Osteocyte (in vitro differentiated cells): ENCODE data around the gene CRTAP. TPM values are rescaled to one million over a fixed set of nuclear protein-coding genes. Genes with fewer than 3 reads are reported as not detected.

Experiments
- DNase-seq: peaks from one replicate; pipeline ENCODE4 v3.0.0; 2021; ENCODE audit warnings: mixed read lengths; ENCODE audit not compliant: unreplicated experiment; ENCODE audit errors: extremely low spot score
- H3K27ac Mint-ChIP-seq: one replicate; pipeline ENCODE4 v1.8.0; 2021; ENCODE audit warnings: mild to moderate bottlenecking, mixed read lengths; ENCODE audit not compliant: unreplicated experiment
- H3K27me3 Mint-ChIP-seq: one replicate; pipeline ENCODE4 v1.8.0; 2021; ENCODE audit warnings: mixed read lengths; ENCODE audit not compliant: unreplicated experiment
- H3K36me3 Mint-ChIP-seq: one replicate; pipeline ENCODE4 v1.8.0; 2021; ENCODE audit warnings: mixed read lengths; ENCODE audit not compliant: unreplicated experiment
- H3K4me1 Mint-ChIP-seq: one replicate; pipeline ENCODE4 v1.8.0; 2021; ENCODE audit warnings: mixed read lengths; ENCODE audit not compliant: unreplicated experiment
- H3K4me3 Mint-ChIP-seq: one replicate; pipeline ENCODE4 v1.8.0; 2021; ENCODE audit warnings: mild to moderate bottlenecking, moderate library complexity, mixed read lengths; ENCODE audit not compliant: unreplicated experiment
- H3K9me3 Mint-ChIP-seq: one replicate; pipeline ENCODE4 v1.8.0; 2021; ENCODE audit warnings: mixed read lengths; ENCODE audit not compliant: unreplicated experiment
- CTCF ChIP-seq: fragments of 200-600 bp; sonication (generic); IDR thresholded peaks from 2 replicates; pipeline ENCODE4 v1.5.0; 2021; ENCODE audit warnings: antibody characterized with exemption, mild to moderate bottlenecking, moderate library complexity
- total RNA-seq: library from RNA; stranded (reverse); gene quantifications from 2 replicates; pipeline ENCODE4 v1.2.1, GENCODE V29; 2021

CRTAP gene
- total RNA-seq, 1 donor from 2014 or later = 308 TPM

GRCh38 chr3:33099701-33100100 is 14.1 kb upstream of the CRTAP start:
- Mint-ChIP-seq H3K36me3 (no peaks in the 10 kb centered on the region), H3K4me3 (no peak overlapping the region), H3K27ac (peak overlapping the region; percentile 62), H3K27me3 (no peaks in the 10 kb centered on the region), H3K9me3 (no peaks in the 10 kb centered on the region), H3K4me1 (peaks cover 34% of the 10 kb centered on the region)
- TF ChIP-seq CTCF = no peak
- DNase-seq = peak; percentile 27

- Mint-ChIP-seq H3K27ac (peak overlapping the region; percentile 62), H3K4me1 (peaks cover 33% of the 10 kb centered on the region), H3K4me3 (no peak overlapping the region), H3K27me3 (no peaks in the 10 kb centered on the region), H3K36me3 (no peaks in the 10 kb centered on the region), H3K9me3 (no peaks in the 10 kb centered on the region)
- peak; percentile 7 for DNase-seq
- TF ChIP-seq CTCF = no peak
Observed at GRCh38 chr3:33100229-33100628, 13.6 kb upstream of the CRTAP start.

- no peak for TF ChIP-seq CTCF
- H3K27me3 Mint-ChIP-seq = no peaks in the 10 kb centered on the region
- peaks cover 13% of the 10 kb centered on the region for H3K4me1 Mint-ChIP-seq
Observed at GRCh38 chr3:33103034-33103433, 10.8 kb upstream of the CRTAP start.

GRCh38 chr3:33103480-33103879 is 10.3 kb upstream of the CRTAP start:
- H3K27ac Mint-ChIP-seq = no peak overlapping the region
- no peaks in the 10 kb centered on the region for H3K9me3 Mint-ChIP-seq
- no peaks in the 10 kb centered on the region for H3K36me3 Mint-ChIP-seq

More at GRCh38 chr3:33103034-33103433, 10.8 kb upstream of the CRTAP start:
- Mint-ChIP-seq H3K4me3 (no peak overlapping the region), H3K36me3 (no peaks in the 10 kb centered on the region), H3K9me3 (no peaks in the 10 kb centered on the region), H3K27ac (no peak overlapping the region)
- no peak for DNase-seq

GRCh38 chr3:33104803-33105202 is 9.0 kb upstream of the CRTAP start:
- Mint-ChIP-seq H3K4me1 (peaks cover 2% of the 10 kb centered on the region), H3K36me3 (no peaks in the 10 kb centered on the region), H3K27ac (no peak overlapping the region), H3K4me3 (no peak overlapping the region), H3K9me3 (no peaks in the 10 kb centered on the region), H3K27me3 (no peaks in the 10 kb centered on the region)
- no peak for DNase-seq
- no peak for TF ChIP-seq CTCF

More at GRCh38 chr3:33103480-33103879, 10.3 kb upstream of the CRTAP start:
- no peak for DNase-seq
- peaks cover 12% of the 10 kb centered on the region for H3K4me1 Mint-ChIP-seq
- no peaks in the 10 kb centered on the region for H3K27me3 Mint-ChIP-seq
- TF ChIP-seq CTCF = no peak
- H3K4me3 Mint-ChIP-seq = no peak overlapping the region
